Left renal pelvis (tissue), 4 donors: ENCODE measurements around the gene BRAF. TPM values are rescaled to one million over a fixed set of nuclear protein-coding genes. Genes with fewer than 3 reads are reported as not detected.
A peak's percentile ranks its signal among the peaks of the same experiment; 100 is the strongest.
"Not testable (repeated sequence)": the region's sequence is repeated elsewhere in the genome, so short reads cannot be mapped to it uniquely, and the experiment has no call there.

Source experiments
- DNase-seq, 4 donors: peaks; one replicate each; pipeline ENCODE4 v3.0.0-alpha.2; 2013; ENCODE audit warnings: low read depth in 4 of 4, low spot score in 3 of 4
- polyA plus RNA-seq, 4 donors: library from polyadenylated mRNA; unstranded; fragments of 120-200 nt; gene quantifications; one replicate each; pipeline ENCODE4 v1.2.1, GENCODE V29; 2013; ENCODE audit not compliant: insufficient read length in 4 of 4

BRAF gene
- polyA plus RNA-seq, 4 donors: 18.2 to 29.2 (median 27.1) TPM

- DNase-seq: no peak
Observed at GRCh38 chr7:140723006-140723405, 201.7 kb downstream of the BRAF start.

- peak in 1 of 4 donors; percentile 12 for DNase-seq
Observed at GRCh38 chr7:140722254-140722653, 202.5 kb downstream of the BRAF start.

DNA sequence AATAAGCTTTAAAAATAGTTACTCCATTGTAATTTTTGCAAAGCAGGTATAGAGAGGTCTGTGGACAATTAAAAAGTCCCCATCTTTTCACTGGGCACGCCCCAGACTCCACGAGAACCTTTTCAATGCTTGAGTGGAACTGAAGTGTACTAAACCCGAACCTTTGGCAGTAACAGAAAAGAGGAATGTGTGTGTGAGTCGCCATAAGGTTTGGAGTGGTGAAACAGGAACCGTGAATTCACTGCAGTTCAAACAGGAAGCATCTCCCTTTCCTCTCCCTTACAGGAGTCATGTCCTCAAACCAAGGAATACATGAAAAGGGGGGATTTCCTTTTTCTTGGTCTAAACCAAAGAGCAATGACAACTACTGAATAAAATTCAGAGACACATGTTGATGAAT lies 205.0 kb downstream of the BRAF start:
- DNase-seq: no peak

DNA sequence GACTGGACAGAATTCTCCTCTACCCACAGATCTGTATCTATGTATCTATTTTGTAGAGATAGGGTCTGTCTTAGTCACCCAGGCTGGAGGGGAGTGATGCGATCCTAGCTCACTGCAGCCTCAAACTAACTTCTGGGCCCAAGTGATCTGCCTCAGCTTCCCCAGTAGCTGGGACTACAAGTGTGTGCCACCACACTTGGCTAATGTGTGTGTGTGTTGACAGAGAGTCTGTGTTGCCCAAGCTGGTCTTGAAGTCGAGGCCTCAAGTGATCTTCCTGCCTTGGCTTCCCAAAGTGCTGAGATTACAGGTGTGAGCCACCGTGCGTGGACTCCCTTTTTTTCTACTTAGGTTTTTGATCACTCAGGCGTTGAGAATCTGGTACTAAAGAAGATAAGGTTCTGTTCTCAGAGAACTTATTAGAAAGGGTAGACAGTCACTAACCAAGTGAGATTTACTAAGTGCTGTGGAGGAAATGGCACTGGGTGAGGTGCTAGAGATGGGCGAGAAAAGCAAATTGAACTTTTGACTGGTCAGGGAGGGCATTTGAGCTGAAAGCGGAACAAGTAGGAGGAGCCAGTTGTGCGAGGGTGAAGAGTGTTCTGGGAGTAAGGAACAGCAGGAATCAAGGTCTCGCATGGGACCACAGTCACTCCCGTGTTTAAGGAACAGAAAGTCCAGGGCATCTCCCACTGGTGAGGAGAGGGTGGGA lies 210.2 kb downstream of the BRAF start:
- DNase-seq: no peak

GRCh38 chr7:140712392-140712791 lies 212.3 kb downstream of the BRAF start:
- DNase-seq: not testable (repeated sequence)

- DNase-seq: not testable (repeated sequence)
Observed at GRCh38 chr7:140708764-140709163, 216.0 kb downstream of the BRAF start.

- DNase-seq: no peak
Observed at GRCh38 chr7:140707132-140707531, 217.6 kb downstream of the BRAF start.

DNA sequence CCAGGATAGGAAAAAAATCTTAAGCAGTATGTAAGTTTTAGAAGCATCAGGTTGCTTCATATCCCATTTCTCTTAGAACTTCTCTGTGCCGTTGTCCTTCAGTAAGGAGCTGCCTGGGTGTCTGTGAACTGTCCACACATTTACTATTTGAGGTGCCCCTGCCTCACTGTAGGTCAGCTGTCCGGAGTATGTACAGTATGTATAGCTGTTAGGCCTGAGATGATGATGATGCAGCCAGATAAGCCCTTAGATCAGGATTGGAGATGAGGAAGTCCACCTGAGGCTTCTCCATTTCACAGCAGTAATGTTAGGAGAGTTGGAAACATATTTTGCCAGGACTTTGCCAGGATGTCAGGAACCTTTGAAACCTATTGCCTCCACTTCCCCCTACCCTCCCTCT lies 220.5 kb downstream of the BRAF start:
- DNase-seq: no peak

DNA sequence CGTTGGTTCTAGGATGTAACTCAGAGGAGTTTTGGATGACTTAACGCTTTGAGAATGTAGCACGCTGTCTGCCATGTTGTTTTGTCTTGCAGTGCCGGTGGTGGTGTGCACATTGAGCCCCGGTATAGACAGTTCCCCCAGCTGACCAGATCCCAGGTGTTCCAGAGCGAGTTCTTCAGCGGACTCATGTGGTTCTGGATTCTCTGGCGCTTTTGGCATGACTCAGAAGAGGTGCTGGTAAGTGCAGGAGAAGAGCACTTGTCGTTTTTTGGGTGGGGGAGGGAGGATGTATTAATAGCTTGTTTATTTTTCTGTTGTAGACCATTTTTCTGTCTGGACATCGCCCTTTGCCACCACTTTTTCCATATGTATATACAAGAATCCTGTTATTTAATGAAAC lies 222.0 kb downstream of the BRAF start:
- no peak for DNase-seq

GRCh38 chr7:140698477-140698876 lies 226.3 kb downstream of the BRAF start:
- DNase-seq: no peak

GRCh38 chr7:140697447-140698143 lies 227.1 kb downstream of the BRAF start:
- no peak for DNase-seq

- peak; percentile 77 to 85 (median 80) for DNase-seq
Observed at GRCh38 chr7:140696680-140697446, 227.9 kb downstream of the BRAF start, which contains the start of gene NDUFB2. NDUFB2 (plus strand) TSS chr7:140696708; CDS start chr7:140696745, 37 bp downstream.

DNA sequence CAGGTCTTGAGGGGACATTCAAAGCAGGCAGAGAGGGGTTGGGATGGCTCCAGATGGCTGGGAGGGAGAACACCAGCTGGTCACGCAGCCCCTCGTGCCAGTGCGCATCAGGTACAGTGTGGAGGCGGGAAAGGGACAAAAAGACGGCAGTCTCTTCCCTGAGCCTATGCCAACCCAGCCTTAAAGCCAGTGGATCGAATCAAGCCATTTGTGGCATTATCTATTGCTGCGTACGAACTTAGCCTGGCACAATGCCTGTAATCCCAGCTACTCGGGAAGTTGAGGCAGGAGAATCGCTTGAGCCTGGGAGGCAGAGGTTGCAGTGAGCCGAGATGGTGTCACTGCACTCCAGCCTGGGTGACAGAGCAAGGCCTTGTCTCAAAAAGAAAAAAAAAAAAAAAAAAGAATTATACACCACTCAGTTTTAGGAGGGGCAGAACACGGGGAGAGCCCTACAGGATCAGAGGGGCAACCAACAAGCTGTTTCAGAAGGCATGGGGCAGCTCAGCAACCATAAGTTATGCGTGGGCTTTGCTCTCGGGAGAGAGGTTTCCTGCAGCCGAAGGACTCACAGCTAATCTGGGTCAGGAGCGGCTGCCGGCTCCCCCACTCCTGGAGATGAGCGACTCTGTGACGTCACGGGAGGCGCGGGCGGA lies 228.6 kb downstream of the BRAF start:
- peak in 2 of 4 donors; percentile 87 to 89 for DNase-seq

DNA sequence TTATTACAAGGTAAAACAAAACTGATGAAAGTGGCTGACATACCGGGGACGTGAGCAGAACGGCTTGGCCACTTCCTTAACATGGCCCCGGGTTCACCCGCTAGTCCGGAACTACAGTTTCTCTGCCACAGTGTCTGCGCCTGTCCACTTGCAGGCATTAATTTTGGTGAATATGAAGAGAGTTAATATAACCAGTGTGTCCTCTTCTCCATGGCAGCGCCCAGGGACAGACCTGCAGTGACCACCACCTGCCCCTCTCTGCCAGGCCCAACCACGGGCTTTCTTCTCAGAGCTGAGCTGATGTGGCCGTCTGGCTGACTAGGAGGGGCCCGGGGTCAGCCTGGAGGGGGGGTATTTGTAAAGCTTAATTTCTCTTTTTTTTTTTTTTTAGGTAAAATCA lies 229.3 kb downstream of the BRAF start:
- no peak for DNase-seq

- DNase-seq: no peak
Observed at GRCh38 chr7:140694592-140694991, 230.1 kb downstream of the BRAF start.

DNA sequence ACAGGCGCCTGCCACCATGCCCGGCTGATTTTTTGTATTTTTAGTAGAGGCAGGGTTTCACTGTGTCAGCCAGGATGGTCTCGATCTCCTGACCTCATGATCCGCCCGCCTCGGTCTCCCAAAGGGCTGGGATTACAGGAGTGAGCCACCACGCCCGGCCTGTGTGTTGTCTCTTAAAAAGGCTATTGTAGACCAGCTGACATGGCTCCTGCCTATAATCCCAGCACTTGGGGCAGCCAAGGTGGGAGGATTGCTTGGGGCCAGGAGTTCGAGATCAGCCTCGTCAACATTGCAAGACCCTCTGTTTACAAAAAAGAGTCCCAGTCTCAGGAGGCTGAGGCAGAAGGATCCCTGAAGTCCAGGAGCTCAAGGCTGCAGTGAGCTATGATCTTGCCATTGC lies 230.9 kb downstream of the BRAF start:
- not testable (repeated sequence) for DNase-seq

DNA sequence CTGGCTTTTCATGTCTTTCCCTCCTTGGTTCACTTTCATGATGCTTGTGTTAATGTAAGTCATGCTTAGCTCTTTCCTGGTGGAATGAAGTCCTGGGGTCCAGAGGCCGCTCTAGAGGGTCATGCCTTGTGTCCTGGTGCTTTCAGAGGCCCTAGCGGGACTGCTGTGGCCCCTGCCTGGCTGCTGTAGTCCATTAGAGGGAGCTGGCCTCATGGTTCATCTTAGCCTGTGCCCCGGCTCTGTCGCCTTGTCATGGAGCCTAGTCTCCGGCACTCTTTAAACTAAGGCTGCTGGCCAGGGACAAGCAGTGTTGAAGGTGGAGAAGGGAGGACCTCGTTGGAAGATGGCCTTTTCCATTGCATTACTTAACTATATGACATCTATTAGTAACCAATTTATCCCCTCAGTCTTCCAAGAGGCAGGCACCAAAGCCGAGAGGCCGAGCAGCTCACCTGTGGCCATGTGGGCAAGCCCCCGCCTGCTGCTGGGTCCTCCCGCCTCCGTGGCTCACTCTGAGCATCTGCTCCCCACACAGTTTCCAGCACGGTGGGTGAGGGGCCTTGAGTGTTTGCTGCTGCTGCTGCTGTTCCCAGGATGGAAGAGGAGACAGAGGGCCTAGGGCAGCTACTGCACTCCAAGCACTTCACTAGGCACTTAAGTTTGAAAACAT lies 233.2 kb downstream of the BRAF start:
- no peak for DNase-seq

DNA sequence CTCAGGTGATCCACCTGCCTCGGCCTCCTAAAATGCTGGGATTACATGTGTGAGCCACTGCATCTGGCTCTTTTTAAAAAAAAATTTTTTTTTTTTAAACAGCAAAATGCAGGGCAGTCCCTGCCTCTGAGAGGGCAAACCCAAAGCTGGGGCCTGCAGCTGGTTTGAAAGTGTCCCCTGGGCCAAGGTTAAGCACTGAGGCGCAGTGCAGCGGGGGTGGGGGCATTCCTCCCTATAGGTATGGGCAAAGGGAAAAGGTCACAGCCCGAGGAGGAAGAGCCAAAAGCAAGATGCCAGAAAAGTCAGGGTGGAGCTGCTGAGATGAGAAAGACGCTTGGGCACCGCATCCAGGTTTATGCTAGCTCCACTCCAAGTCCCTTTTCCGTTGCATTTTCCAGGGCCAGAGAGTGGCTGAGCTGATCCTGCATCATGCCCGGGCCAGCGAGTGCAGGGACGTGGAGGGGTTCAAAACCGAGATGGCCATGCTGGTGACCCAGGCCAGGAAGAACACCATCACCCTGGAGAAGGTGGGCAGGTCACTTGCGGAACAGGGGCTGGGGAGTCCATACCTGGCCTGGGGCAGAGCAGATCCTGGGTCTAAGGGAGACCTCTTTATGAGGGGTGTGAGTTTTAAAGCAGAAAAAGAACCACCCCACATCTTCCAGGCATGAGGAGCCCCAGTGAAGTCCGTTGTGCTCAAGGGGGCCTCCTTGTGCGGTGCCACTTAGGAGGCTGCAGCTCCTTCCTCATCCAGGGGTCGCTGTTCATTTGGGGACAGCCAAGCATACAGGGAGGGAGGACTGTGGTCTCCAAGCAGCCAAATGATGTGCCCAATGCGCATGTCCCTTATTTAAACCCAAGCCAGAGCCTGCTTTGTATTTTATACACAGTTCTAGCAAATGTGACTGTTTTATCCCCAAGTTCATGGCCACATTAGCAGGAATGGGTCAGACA lies 235.3 kb downstream of the BRAF start:
- no peak for DNase-seq

DNA sequence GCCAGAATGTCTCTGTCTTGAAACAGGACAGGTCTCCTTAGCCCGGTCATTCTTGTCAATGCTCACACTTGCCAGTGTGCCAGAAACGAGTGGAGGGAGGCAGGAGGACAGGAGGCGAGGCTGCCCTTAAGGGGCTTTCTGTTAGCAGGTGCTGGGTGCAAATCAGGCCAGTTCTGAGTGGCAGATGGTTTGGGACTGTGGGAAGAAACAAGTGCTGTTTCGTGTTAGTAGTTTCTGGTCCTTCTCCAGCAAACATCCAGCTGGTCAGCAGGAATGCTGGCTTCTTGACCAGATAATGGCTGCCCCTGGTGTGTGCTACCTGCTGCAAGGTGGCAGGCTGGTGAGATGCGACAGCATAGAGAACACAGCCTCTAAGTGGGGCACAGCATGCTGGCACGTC lies 236.4 kb downstream of the BRAF start:
- DNase-seq: no peak
